ENCODE data around the gene RBMS1. TPM values are rescaled to one million over a fixed set of nuclear protein-coding genes. Genes with fewer than 3 reads are reported as not detected.

Gene RBMS1
- total RNA-seq, 1 experiment from 2014 or later: 91.9 TPM

GRCh38 chr2:160534249-160534648 is 40.6 kb upstream of the RBMS1 start:
- TF ChIP-seq, protein P1, sequence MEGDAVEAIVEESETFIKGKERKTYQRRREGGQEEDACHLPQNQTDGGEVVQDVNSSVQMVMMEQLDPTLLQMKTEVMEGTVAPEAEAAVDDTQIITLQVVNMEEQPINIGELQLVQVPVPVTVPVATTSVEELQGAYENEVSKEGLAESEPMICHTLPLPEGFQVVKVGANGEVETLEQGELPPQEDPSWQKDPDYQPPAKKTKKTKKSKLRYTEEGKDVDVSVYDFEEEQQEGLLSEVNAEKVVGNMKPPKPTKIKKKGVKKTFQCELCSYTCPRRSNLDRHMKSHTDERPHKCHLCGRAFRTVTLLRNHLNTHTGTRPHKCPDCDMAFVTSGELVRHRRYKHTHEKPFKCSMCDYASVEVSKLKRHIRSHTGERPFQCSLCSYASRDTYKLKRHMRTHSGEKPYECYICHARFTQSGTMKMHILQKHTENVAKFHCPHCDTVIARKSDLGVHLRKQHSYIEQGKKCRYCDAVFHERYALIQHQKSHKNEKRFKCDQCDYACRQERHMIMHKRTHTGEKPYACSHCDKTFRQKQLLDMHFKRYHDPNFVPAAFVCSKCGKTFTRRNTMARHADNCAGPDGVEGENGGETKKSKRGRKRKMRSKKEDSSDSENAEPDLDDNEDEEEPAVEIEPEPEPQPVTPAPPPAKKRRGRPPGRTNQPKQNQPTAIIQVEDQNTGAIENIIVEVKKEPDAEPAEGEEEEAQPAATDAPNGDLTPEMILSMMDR (IDR thresholded peaks at IDR 0.05; ENCODE audit: insufficient read depth in 1 of 2, low read depth in 1 of 2, low read length in 1 of 2, severe bottlenecking in 1 of 2, unreplicated experiment in 1 of 2): no peak
- no peaks in the 10 kb centered on the region for H3K27me3 Mint-ChIP-seq (ENCODE audit: insufficient read depth, unreplicated experiment)
- H3K4me1 Mint-ChIP-seq (ENCODE audit: low read depth, unreplicated experiment): peaks cover 28% of the 10 kb centered on the region
- H3K4me3 ChIP-seq (ENCODE audit: low read depth, low read length): no peak overlapping the region
- no peak overlapping the region for H3K4me3 Mint-ChIP-seq (ENCODE audit: unreplicated experiment)
- H3K9me3 Mint-ChIP-seq (ENCODE audit: unreplicated experiment): no peaks in the 10 kb centered on the region
- BruUV-seq (replicated peaks): no TSS peak
- no peak overlapping the region for H3K27ac Mint-ChIP-seq (ENCODE audit: unreplicated experiment)
- no peaks in the 10 kb centered on the region for H3K27me3 ChIP-seq (replicated peaks; ENCODE audit: control insufficient read depth, insufficient read depth, low read length)
- no peaks in the 10 kb centered on the region for H3K9me3 ChIP-seq
- no peaks in the 10 kb centered on the region for H3K36me3 Mint-ChIP-seq (ENCODE audit: insufficient read depth, unreplicated experiment)
- CTCF ChIA-PET: no interaction called here
- intact Hi-C loops (cut with micrococcal nuclease; ENCODE audit: unreplicated experiment): no loop called here
- no peak for DNase-seq
- POLR2A ChIA-PET: interaction anchor here (0.6 kb wide), 1 partner anchor 127 kb away, joined by 3 read pairs; no protein-coding TSS in a partner anchor
- H3K4me1 ChIP-seq: peaks cover 13% of the 10 kb centered on the region
- no peaks in the 10 kb centered on the region for H3K36me3 ChIP-seq (ENCODE audit: control insufficient read depth, insufficient read depth, low read length)

GRCh38 chr2:160533482-160533881 is 39.9 kb upstream of the RBMS1 start:
- Mint-ChIP-seq H3K4me3 (ENCODE audit: unreplicated experiment) (no peak overlapping the region), H3K27me3 (ENCODE audit: insufficient read depth, unreplicated experiment) (no peaks in the 10 kb centered on the region), H3K9me3 (ENCODE audit: unreplicated experiment) (no peaks in the 10 kb centered on the region), H3K36me3 (ENCODE audit: insufficient read depth, unreplicated experiment) (no peaks in the 10 kb centered on the region), H3K4me1 (ENCODE audit: low read depth, unreplicated experiment) (peaks cover 21% of the 10 kb centered on the region), H3K27ac (ENCODE audit: unreplicated experiment) (no peak overlapping the region)
- no TSS peak for BruUV-seq (replicated peaks)
- ChIA-PET POLR2A (no interaction called here), CTCF (interaction anchor here (0.8 kb wide), 1 partner anchor 281 kb away, joined by 3 read pairs; no protein-coding TSS in a partner anchor)
- intact Hi-C loops (cut with micrococcal nuclease; ENCODE audit: unreplicated experiment): no loop called here
- no peak overlapping the region for H3K4me3 ChIP-seq (ENCODE audit: low read depth, low read length)
- no peaks in the 10 kb centered on the region for H3K36me3 ChIP-seq (ENCODE audit: control insufficient read depth, insufficient read depth, low read length)
- H3K27me3 ChIP-seq (replicated peaks; ENCODE audit: control insufficient read depth, insufficient read depth, low read length): no peaks in the 10 kb centered on the region
- H3K9me3 ChIP-seq: no peaks in the 10 kb centered on the region
- TF ChIP-seq, protein P1 (IDR thresholded peaks at IDR 0.05; ENCODE audit: insufficient read depth in 1 of 2, low read depth in 1 of 2, low read length in 1 of 2, severe bottlenecking in 1 of 2, unreplicated experiment in 1 of 2): no peak
- peaks cover 9% of the 10 kb centered on the region for H3K4me1 ChIP-seq
- DNase-seq: no peak

- Histone ChIP-seq H3K27me3 (replicated peaks; ENCODE audit: control insufficient read depth, insufficient read depth, low read length) (no peaks in the 10 kb centered on the region), H3K36me3 (ENCODE audit: control insufficient read depth, insufficient read depth, low read length) (no peaks in the 10 kb centered on the region), H3K4me1 (peaks cover 9% of the 10 kb centered on the region), H3K4me3 (ENCODE audit: low read depth, low read length) (no peak overlapping the region), H3K9me3 (no peaks in the 10 kb centered on the region)
- intact Hi-C loops (cut with micrococcal nuclease; ENCODE audit: unreplicated experiment): no loop called here
- Mint-ChIP-seq H3K27me3 (ENCODE audit: insufficient read depth, unreplicated experiment) (no peaks in the 10 kb centered on the region), H3K4me1 (ENCODE audit: low read depth, unreplicated experiment) (peaks cover 21% of the 10 kb centered on the region), H3K36me3 (ENCODE audit: insufficient read depth, unreplicated experiment) (no peaks in the 10 kb centered on the region), H3K4me3 (ENCODE audit: unreplicated experiment) (no peak overlapping the region), H3K9me3 (ENCODE audit: unreplicated experiment) (no peaks in the 10 kb centered on the region), H3K27ac (ENCODE audit: unreplicated experiment) (no peak overlapping the region)
- TF ChIP-seq, protein P1 (IDR thresholded peaks at IDR 0.05; ENCODE audit: insufficient read depth in 1 of 2, low read depth in 1 of 2, low read length in 1 of 2, severe bottlenecking in 1 of 2, unreplicated experiment in 1 of 2): no peak
- CTCF ChIA-PET: no interaction called here
- POLR2A ChIA-PET: no interaction called here
- BruUV-seq (replicated peaks): no TSS peak
- no peak for DNase-seq
These were observed 38.8 kb upstream of the RBMS1 start for GRCh38 chr2:160532388-160532787.
